Measurements from ENCODE around the gene ADCY6. TPM values are rescaled to one million over a fixed set of nuclear protein-coding genes. Genes with fewer than 3 reads are reported as not detected.

Gene ADCY6
- total and polyA plus RNA-seq, 2 donors (not counting 1 experiment from before 2014, with no cell fraction given) = 27.4 to 53.2 TPM

DNA sequence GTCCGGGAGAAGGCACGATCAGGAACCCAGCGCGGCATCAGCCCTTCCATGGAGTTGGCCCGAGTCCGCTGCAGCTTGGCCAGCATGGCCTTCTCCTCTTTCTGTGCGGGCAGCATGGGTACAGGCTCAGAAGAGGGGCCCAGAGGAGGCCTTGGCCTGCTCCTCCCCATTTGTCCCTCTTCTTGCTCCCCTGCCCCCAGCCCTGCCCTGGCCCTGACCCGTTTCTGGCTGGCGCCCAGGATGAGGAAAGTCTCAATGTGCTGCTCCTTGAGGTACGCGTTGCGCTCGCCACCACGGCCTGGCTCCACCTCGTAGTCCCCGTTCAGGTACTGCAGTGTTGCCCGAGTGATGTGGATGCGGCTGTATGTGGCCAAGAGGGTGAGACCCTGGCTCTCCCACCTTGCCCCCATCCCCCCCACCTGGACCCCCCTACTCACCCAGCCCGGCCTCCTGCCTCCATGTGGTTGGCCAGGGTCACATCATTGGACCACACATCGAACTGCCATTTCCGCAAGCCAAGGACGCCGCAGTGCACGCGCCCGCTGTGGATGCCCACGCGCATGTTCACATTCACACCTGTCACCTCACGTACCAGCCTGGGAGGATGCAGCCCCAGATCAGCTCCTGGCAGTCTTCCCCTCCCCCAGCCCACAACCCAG is 12.8 kb downstream of the ADCY6 start:
- no peaks in the 10 kb centered on the region for H4K20me1 ChIP-seq (ENCODE audit: control insufficient read depth, extremely low read depth, insufficient read depth, low read length)
- no peaks in the 10 kb centered on the region for H3K79me2 ChIP-seq (ENCODE audit: control insufficient read depth, insufficient read depth, low read length)
- no peaks in the 10 kb centered on the region for H3K9me3 ChIP-seq (ENCODE audit: control insufficient read depth, insufficient read depth, low read depth, low read length)
- no peak overlapping the region for H3K4me3 ChIP-seq (replicated peaks in 1 of 4; ENCODE audit: control extremely low read depth in 1 of 4, insufficient read depth in 1 of 4, low read depth in 3 of 4, low read length in 4 of 4)
- no peak for TF ChIP-seq EZH2 (IDR thresholded peaks at IDR 0.05; ENCODE audit: low read length, missing control alignments)
- H3K27me3 ChIP-seq (ENCODE audit: control insufficient read depth, insufficient read depth, low read length) = no peaks in the 10 kb centered on the region
- H3K4me1 ChIP-seq (ENCODE audit: control insufficient read depth, extremely low read depth, insufficient read depth, low read length) = peaks cover 7% of the 10 kb centered on the region
- H2AFZ ChIP-seq (ENCODE audit: low read length) = no peak overlapping the region
- H3K36me3 ChIP-seq (ENCODE audit: control insufficient read depth, insufficient read depth, low read length) = peaks cover 28% of the 10 kb centered on the region
- no peak overlapping the region for H3K4me2 ChIP-seq (ENCODE audit: extremely low read depth, insufficient read depth, low read length)
- no peak for DNase-seq (ENCODE audit: low read depth in 2 of 2)
- H3K9ac ChIP-seq (ENCODE audit: insufficient read depth, low read length) = no peak overlapping the region
- H3K27ac ChIP-seq (ENCODE audit: insufficient read depth, low read length) = no peak overlapping the region

DNA sequence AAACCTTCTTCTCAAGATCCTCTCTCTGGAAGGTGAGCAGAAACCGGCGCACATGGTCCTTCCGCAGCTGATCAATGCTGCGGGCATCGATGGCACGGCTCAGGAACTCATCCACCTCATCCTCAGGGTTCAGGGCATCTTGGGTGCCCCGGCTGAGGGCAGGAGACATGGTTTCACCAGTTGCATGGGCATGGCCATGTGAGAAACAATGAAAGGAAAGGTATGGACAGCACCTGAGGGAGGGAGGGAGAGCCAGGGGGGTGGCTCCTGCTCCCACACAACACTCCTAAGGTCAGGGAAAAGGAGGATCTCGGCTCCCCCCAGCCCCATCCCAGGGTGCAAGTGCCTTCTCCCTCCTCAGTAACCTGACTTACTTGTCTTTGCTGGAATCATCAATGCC is 13.6 kb downstream of the ADCY6 start:
- TF ChIP-seq, protein P1, sequence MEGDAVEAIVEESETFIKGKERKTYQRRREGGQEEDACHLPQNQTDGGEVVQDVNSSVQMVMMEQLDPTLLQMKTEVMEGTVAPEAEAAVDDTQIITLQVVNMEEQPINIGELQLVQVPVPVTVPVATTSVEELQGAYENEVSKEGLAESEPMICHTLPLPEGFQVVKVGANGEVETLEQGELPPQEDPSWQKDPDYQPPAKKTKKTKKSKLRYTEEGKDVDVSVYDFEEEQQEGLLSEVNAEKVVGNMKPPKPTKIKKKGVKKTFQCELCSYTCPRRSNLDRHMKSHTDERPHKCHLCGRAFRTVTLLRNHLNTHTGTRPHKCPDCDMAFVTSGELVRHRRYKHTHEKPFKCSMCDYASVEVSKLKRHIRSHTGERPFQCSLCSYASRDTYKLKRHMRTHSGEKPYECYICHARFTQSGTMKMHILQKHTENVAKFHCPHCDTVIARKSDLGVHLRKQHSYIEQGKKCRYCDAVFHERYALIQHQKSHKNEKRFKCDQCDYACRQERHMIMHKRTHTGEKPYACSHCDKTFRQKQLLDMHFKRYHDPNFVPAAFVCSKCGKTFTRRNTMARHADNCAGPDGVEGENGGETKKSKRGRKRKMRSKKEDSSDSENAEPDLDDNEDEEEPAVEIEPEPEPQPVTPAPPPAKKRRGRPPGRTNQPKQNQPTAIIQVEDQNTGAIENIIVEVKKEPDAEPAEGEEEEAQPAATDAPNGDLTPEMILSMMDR (conservative IDR thresholded peaks at IDR 0.05 in 1 of 2, IDR thresholded peaks at IDR 0.05 in 1 of 2; ENCODE audit: low read depth in 1 of 2, low read length in 2 of 2) = no peak
- no peak for TF ChIP-seq EZH2 (IDR thresholded peaks at IDR 0.05; ENCODE audit: low read length, missing control alignments)

DNA sequence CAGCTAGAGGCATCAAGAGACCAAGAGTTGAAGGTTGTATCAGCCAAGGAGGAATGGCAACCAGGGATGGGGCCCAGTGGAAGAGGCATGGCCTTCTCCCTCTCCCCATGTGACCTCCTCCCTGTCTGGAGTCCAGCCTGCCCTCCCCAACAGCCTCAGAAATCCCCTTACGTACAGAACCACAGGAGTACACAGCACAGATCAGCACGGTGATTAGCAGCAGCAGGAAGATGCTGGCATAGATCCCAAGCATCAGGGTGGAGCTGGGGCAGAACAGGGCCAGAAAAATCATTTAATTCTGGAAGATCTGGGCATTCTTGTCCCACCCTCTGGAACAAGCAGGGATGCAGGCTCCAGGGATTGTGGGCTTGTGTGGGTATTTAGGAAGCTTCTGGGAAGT is 14.4 kb downstream of the ADCY6 start:
- no peak for TF ChIP-seq EZH2 (IDR thresholded peaks at IDR 0.05; ENCODE audit: low read length, missing control alignments)
- TF ChIP-seq, protein P1 (conservative IDR thresholded peaks at IDR 0.05 in 1 of 2, IDR thresholded peaks at IDR 0.05 in 1 of 2; ENCODE audit: low read depth in 1 of 2, low read length in 2 of 2) = no peak
- no peak for DNase-seq (ENCODE audit: low read depth in 2 of 2)
- H4K20me1 ChIP-seq (ENCODE audit: control insufficient read depth, extremely low read depth, insufficient read depth, low read length) = no peaks in the 10 kb centered on the region
- H3K27ac ChIP-seq (ENCODE audit: insufficient read depth, low read length) = no peak overlapping the region
- peaks cover 29% of the 10 kb centered on the region for H3K36me3 ChIP-seq (ENCODE audit: control insufficient read depth, insufficient read depth, low read length)
- H3K4me2 ChIP-seq (ENCODE audit: extremely low read depth, insufficient read depth, low read length) = no peak overlapping the region
- no peaks in the 10 kb centered on the region for H3K27me3 ChIP-seq (ENCODE audit: control insufficient read depth, insufficient read depth, low read length)
- no peak overlapping the region for H3K4me3 ChIP-seq (replicated peaks in 1 of 4; ENCODE audit: control extremely low read depth in 1 of 4, insufficient read depth in 1 of 4, low read depth in 3 of 4, low read length in 4 of 4)
- no peaks in the 10 kb centered on the region for H3K9me3 ChIP-seq (ENCODE audit: control insufficient read depth, insufficient read depth, low read depth, low read length)
- no peak overlapping the region for H3K9ac ChIP-seq (ENCODE audit: insufficient read depth, low read length)
- no peaks in the 10 kb centered on the region for H3K79me2 ChIP-seq (ENCODE audit: control insufficient read depth, insufficient read depth, low read length)
- H2AFZ ChIP-seq (ENCODE audit: low read length) = no peak overlapping the region
- H3K4me1 ChIP-seq (ENCODE audit: control insufficient read depth, extremely low read depth, insufficient read depth, low read length) = no peaks in the 10 kb centered on the region

More for the DNA sequence above, 13.6 kb downstream of the ADCY6 start:
- peaks cover 30% of the 10 kb centered on the region for H3K36me3 ChIP-seq (ENCODE audit: control insufficient read depth, insufficient read depth, low read length)
- no peak overlapping the region for H3K4me2 ChIP-seq (ENCODE audit: extremely low read depth, insufficient read depth, low read length)
- no peaks in the 10 kb centered on the region for H3K27me3 ChIP-seq (ENCODE audit: control insufficient read depth, insufficient read depth, low read length)
- peaks cover 4% of the 10 kb centered on the region for H3K4me1 ChIP-seq (ENCODE audit: control insufficient read depth, extremely low read depth, insufficient read depth, low read length)
- no peak overlapping the region for H2AFZ ChIP-seq (ENCODE audit: low read length)
- H3K4me3 ChIP-seq (replicated peaks in 1 of 4; ENCODE audit: control extremely low read depth in 1 of 4, insufficient read depth in 1 of 4, low read depth in 3 of 4, low read length in 4 of 4) = no peak overlapping the region
- no peak overlapping the region for H3K9ac ChIP-seq (ENCODE audit: insufficient read depth, low read length)
- no peaks in the 10 kb centered on the region for H4K20me1 ChIP-seq (ENCODE audit: control insufficient read depth, extremely low read depth, insufficient read depth, low read length)
- no peaks in the 10 kb centered on the region for H3K9me3 ChIP-seq (ENCODE audit: control insufficient read depth, insufficient read depth, low read depth, low read length)
- DNase-seq (ENCODE audit: low read depth in 2 of 2) = no peak
- H3K79me2 ChIP-seq (ENCODE audit: control insufficient read depth, insufficient read depth, low read length) = no peaks in the 10 kb centered on the region
- H3K27ac ChIP-seq (ENCODE audit: insufficient read depth, low read length) = no peak overlapping the region
